CD4-positive, alpha-beta T cell treated with Interleukin-15 for 1 hour (primary cell): ENCODE measurements around the gene OR14K1.
"Not testable (repeated sequence)": the region's sequence is repeated elsewhere in the genome, so short reads cannot be mapped to it uniquely, and the experiment has no call there.

Experiments used
- DNase-seq: peaks from one replicate; pipeline ENCODE4 v3.0.0-alpha.2; 2020

Gene OR14K1, protein sequence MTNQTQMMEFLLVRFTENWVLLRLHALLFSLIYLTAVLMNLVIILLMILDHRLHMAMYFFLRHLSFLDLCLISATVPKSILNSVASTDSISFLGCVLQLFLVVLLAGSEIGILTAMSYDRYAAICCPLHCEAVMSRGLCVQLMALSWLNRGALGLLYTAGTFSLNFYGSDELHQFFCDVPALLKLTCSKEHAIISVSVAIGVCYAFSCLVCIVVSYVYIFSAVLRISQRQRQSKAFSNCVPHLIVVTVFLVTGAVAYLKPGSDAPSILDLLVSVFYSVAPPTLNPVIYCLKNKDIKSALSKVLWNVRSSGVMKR

DNA sequence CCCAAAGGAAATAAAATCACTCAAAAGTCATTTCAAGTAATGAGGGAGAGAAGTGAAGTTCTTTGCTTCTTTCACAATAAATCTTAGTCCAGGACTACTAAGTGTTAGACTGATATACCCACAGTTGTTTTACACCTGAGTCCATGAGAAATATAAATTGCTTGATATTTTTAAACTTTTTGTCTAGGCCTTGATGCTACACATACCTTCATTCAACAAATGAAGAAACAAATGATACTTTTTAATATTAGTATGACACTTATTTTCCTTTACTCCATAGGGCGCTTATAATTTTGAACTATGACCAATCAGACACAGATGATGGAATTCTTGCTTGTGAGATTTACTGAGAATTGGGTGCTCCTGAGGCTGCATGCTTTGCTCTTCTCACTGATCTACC lies at the start of gene OR14K1:
OR14K1 (plus strand) TSS at position 301 of the 400 bp plus-strand sequence; CDS start at position 301, 0 bp downstream.
- DNase-seq, result no peak

DNA sequence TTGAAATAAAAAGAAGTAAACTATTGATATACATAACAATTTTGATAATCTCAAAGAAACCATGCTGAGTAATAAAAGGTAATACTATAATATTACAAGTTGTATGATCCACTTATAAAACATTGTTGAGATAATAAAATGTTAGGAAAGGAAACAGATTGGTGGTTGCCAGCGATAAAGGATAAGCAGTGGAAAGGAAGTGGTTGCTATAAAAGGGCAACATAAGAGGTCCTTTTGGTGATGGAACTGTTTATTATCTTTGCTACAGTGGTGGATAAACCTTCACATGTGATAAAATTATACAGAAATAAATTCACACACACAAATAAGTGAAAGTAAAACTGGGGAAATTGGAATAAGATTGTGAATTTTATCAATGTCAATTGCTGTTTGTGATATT lies 37.1 kb upstream of the OR14K1 start:
- DNase-seq, result no peak

DNA sequence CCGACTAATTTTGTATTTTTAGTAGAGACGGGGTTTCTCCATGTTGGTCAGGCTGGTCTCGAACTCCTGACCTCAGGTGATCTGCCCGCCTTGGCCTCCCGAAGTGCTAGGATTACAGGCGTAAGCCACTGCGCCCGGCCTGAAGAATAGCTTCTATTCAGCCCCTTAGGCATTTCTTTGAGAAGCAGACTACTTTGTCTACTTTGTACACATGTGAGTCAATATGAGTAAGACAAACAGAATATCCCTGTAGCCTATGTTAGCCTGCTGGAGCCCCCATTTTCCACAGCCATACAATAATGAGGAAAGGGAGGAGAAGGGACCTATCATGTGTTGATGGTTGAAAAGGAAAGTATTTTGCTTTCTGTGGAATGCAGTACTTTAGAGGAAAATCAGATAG lies 27.7 kb upstream of the OR14K1 start:
- DNase-seq, result not testable (repeated sequence)

DNA sequence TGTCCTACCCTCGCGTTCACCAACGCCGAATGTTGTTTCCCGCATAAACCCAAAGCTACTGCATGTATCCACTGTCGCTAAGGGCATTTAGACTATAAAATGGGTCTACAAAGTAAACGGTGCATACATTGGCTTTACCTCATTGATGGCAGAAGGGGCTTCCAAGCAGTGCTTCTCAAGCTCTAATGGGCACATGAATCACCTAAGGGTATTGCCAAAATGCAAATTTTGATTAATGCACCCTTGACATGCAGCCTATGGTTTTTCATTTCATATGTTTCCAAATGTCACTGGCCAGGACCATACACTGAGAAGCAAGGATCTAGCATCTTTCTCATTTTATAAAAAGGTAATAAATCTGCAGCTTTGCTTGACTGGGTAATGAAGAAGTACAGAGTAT lies 24.7 kb upstream of the OR14K1 start:
- no peak for DNase-seq

DNA sequence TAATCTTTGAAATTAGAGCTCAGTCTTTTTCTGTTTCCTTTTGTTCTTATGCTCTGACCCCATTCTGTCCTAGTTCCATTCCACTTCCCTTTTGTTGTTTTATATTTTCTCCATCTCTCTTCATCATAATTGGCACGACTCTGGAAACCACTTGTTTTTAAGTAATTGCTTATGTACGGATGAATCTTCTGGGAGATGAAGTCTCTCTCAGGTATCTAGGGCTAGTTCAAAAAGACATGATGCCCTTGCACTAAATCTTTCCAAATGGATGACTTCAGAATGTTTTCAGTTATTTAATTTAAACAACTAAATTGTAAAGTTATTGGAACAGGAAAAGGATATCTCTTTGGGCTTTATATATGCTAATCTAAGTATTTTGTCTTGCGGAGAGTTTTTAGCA lies 21.9 kb upstream of the OR14K1 start, which contains the start of gene OR6F1:
OR6F1 (minus strand) TSS at position 101 of the 400 bp plus-strand sequence. CDS start 3,891 bp downstream, outside the sequence.
- no peak for DNase-seq

DNA sequence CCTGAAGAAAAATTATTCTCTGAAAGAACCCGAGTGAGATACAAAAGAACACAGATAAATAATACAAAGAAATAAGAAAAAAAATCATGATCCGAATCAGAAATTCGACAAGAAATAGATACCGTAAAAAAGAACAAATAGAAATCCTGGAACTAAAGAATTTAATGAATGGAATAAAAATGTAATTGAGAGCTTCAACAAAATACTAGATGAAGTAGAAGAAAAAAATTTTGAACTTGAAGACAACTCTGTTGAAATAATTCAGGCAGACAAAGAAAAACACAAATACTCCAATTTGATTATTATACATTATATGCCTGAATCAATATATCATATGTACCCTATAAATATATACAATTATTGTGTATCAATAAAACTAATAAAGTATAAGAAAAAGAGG lies 17.2 kb upstream of the OR14K1 start:
- DNase-seq, result no peak

DNA sequence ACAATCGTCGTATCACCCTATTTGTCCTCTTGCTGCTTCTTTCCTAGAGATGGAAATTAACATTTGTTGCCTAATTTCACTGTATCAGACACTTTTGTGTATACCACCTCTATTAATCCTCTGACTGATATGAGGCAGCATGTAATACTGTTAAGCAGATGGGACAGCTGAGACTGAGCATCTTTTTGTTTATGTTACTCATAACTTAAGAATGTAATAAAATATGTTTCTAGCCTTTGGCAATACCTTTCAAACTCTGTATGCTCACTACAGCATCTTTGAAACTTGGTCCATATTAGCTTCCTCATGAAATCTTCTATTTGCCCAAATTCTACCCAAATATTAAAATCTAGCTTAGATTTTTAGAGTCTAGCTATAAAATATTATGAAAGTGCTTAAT lies 2.3 kb downstream of the OR14K1 start:
- DNase-seq, result no peak

DNA sequence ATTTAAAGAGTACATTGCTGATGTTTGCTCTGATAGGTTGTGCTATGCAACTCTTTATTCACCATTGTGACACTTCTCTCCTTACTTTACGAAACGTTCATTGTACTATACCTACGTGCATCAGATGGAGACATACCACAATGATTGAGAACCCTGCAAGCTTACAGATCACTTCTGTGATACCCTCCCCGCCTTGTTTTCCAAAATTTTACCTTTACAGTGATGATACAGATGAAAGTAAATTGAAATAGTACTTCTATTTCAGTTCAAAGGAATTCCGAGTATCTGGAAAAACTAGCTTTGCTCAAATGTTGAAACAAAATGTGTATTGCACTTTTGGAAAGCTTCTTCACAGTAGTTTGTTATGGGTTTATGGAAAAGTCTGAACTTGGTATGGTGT lies 3.3 kb downstream of the OR14K1 start:
- DNase-seq, result no peak

DNA sequence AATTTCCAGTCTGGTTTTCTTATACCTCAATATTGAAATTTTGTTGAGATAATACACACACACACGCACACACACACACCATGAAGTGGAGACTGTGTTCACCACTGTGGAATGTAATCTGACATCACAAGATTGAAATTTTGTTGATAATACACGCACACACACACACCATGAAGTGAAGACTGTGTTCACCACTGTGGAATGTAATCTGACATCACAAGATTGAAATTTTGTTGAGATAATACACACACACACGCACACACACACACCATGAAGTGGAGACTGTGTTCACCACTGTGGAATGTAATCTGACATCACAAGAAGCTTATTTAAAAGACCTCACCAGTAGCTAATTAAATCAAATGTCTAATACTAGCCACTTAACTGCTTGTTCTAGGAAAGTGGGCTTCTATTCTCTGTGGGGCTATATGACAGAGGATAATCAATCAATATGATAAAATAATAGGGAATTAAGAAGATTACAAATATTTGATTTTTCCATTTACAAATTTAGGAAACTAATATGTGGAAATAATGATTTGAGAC lies 3.9 kb downstream of the OR14K1 start:
- not testable (repeated sequence) for DNase-seq

DNA sequence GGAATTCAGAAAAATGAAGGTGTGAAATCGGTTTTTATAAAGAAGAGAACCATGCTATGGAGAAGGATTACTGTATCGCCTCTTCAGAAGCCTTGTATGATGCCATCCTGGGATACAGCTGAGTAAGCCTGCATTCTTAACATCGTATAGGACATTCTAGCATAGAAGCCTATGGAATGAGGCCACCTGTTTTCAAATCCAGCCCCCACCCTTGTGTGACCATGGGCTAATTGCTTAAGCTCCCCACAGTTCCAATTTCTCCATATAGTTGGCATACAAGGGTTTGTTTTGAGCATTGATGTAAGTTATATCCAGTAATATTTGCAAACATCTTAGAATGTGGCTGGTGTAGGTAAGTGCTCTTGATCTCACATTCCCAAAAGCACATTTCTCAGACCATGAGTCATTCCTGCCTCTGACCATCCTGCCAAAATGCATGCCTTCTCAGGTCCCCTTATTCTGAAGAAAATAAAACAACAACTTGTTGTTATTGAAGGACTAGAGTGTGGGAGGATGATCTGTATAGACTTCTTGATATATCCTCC lies 8.0 kb downstream of the OR14K1 start:
- no peak for DNase-seq

DNA sequence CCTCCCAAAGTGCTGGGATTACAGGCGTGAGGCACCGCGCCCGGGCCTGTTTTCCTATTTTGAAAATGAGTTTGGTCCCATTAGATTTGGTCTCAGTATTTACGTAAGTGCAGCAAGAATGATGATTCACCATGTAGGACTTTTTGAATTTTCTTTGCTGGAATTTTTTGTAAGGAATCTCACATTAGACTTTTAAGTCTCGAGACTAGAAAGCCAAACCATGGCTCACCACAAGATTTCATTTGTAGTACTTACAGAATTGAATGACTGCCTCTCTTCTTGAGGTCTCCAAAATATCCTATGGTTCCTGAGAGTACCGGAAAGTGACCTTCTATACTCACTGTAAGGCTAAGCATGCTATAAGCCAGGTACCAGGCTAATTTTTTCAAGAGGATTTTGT lies 9.2 kb downstream of the OR14K1 start:
- no peak for DNase-seq

DNA sequence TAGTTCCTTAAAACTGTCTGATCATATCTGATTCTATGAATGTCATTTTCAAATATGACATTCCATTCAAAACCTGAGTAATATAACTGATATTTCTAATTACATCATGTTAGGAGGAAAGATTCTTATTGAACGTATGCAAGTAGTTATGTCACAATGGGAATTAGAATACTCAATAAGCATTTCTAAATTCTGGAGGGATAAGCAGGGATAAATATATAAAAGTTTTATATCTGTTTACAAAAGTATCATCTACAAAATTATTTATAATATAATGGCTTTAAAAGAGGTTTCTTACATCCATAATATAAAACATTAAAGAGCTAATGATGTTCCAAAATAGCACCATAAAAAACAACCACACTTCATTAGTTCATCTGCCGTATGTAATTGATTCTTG lies 9.6 kb downstream of the OR14K1 start, which contains the start of gene OR14A2:
OR14A2 (minus strand) TSS at position 101 of the 400 bp plus-strand sequence.
- no peak for DNase-seq

DNA sequence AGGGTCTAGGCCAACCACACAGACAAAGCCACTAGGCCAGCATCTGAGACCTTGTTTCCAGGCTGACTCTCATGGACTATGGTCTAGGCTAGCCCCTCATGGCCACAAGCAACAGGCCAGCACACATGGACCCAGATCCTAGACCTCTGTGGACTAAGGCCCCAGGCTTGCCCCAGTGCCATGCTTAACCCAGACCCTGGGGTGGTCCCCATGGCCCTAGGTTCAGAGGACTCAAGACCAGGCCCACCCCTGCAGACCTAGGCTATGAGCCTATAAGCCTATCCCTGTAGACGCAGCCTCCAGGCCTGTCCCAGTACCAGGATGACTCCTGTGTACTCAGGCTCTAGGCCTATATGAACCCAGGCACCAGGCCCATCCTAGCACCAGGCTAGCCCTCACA lies 11.5 kb downstream of the OR14K1 start:
- no peak for DNase-seq

DNA sequence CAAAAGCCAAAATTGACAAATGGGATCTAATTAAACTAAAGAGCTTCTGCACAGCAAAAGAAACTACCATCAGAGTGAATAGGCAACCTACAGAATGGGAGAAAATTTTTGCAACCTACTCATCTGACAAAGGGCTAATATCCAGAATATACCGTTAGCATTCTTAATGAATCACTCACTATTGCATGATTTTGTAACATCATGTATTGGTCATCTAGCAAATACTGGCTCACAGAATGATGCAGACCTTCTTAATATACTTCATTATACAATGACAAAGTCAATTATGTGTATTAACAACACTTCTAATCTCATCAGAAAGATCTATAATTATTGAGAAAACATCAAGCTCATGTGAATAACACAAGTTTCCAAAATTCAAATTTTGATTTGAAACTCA lies 15.9 kb downstream of the OR14K1 start:
- DNase-seq, result not testable (repeated sequence)

DNA sequence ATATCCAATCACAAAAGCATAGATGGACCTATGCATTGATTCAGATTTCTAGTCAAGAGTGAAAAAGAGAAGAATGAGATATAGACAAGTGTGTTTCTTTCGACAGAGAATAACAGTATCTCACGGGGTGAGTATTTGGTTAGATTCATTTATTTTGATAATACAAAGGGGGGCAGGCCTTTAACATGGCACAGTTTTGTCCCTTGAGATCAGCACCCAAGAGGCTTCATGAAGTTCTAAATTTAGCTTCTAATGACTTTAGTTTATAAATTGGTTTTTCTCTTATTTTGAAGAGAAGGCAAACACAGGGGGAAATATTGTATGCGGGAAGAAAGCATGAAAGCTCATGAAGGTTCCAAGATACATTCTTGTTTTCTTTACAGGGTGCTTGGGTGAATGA lies 22.0 kb downstream of the OR14K1 start, which contains the start of gene OR1C1:
OR1C1 (minus strand) TSS at position 101 of the 400 bp plus-strand sequence. CDS start 2,150 bp downstream, outside the sequence.
- no peak for DNase-seq

DNA sequence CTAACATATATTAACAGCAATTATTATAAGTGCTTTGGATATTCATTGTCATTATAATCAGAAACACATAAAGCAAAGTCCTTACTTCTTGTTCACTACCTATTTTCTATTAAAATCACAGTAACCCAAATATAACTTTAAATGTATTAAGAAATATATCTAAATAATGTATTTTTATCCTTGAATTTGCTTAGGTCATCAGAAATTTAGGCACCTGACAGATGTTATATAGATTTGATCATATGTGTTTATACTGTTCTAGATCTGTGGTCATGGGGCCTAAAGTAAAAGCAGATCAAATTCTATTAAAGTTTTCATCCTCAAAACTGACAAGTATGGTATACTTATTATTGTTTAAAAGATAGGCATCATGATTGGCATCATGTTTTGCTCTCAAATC lies 31.2 kb downstream of the OR14K1 start:
- no peak for DNase-seq
